Esophagus squamous epithelium (tissue), 4 donors: ENCODE results near the gene C2CD4D.
"Not testable (repeated sequence)": the region's sequence is repeated elsewhere in the genome, so short reads cannot be mapped to it uniquely, and the experiment has no call there.

Source experiments
- CTCF ChIP-seq, 6 experiments: fragments of 450-650 bp in 4 of 6; fragments of 200-600 bp in 2 of 6; sonication (generic) in 2 of 6; IDR thresholded peaks; one replicate each; pipeline ENCODE4 v1.5.1; 2016 to 2019; ENCODE audit warnings: antibody characterized with exemption in 6 of 6, mild to moderate bottlenecking in 4 of 6, moderate library complexity in 4 of 6
- POLR2A ChIP-seq, 4 donors: fragments of 450-650 bp; IDR thresholded peaks; one replicate each; pipeline ENCODE4 v1.6.1; 2017; ENCODE audit warnings: antibody characterized with exemption in 4 of 4, mild to moderate bottlenecking in 4 of 4, moderate library complexity in 3 of 4

GRCh38 chr1:151884879-151885278 is 45.3 kb upstream of the C2CD4D start:
- TF ChIP-seq CTCF, POLR2A (IDR thresholded peaks at IDR 0.05): not testable (repeated sequence)
